SJSA1 (cell line): ENCODE data around the gene DPEP3. TPM values are rescaled to one million over a fixed set of nuclear protein-coding genes. Genes with fewer than 3 reads are reported as not detected.

Source experiments
- DNase-seq, 2 experiments: peaks; one replicate each; pipeline ENCODE4 v3.0.0-alpha.2; 2015 to 2020; ENCODE audit warnings: low spot score in 2 of 2, low read depth in 1 of 2
- H3K27ac ChIP-seq: fragments of 250-450 bp; sonication (Bioruptor Pico); 2 replicates; pipeline ENCODE4 v1.5.1; 2020; ENCODE audit warnings: mild to moderate bottlenecking, moderate library complexity
- H3K27me3 ChIP-seq: fragments of 250-450 bp; sonication (Bioruptor Pico); replicated peaks from 2 replicates; pipeline ENCODE4 v1.5.1; 2020; ENCODE audit warnings: mild to moderate bottlenecking, moderate library complexity
- H3K36me3 ChIP-seq: fragments of 250-450 bp; sonication (Bioruptor Pico); 2 replicates; pipeline ENCODE4 v1.5.1; 2020; ENCODE audit warnings: mild to moderate bottlenecking
- H3K4me1 ChIP-seq: fragments of 250-450 bp; sonication (Bioruptor Pico); replicated peaks from 2 replicates; pipeline ENCODE4 v1.6.1; 2021; ENCODE audit warnings: mild to moderate bottlenecking
- H3K4me3 ChIP-seq: fragments of 250-450 bp; sonication (Bioruptor Pico); 2 replicates; pipeline ENCODE4 v1.5.1; 2020; ENCODE audit warnings: mild to moderate bottlenecking
- H3K9me3 ChIP-seq: fragments of 250-450 bp; sonication (Bioruptor Pico); replicated peaks from 2 replicates; pipeline ENCODE4 v1.5.1; 2020; ENCODE audit warnings: mild to moderate bottlenecking
- total RNA-seq: library from RNA; depleted of rRNA; stranded (reverse); fragments of >200 nt; shearing (Covaris generic); gene quantifications from 2 replicates; pipeline ENCODE4 v1.2.3, GENCODE V29; 2014

DPEP3 gene
- total RNA-seq, 1 experiment from 2014 or later = not detected

GRCh38 chr16:67950335-67950843 is 29.9 kb downstream of the DPEP3 start:
- DNase-seq = no peak
- H3K27ac ChIP-seq = no peak overlapping the region
- H3K4me3 ChIP-seq = no peak overlapping the region
- peaks cover 100% of the 10 kb centered on the region for H3K36me3 ChIP-seq
- H3K4me1 ChIP-seq = no peaks in the 10 kb centered on the region
- no peaks in the 10 kb centered on the region for H3K27me3 ChIP-seq
- H3K9me3 ChIP-seq = no peaks in the 10 kb centered on the region

GRCh38 chr16:67949645-67950044 is 30.7 kb downstream of the DPEP3 start:
- Histone ChIP-seq H3K9me3 (no peaks in the 10 kb centered on the region), H3K4me3 (no peak overlapping the region), H3K4me1 (no peaks in the 10 kb centered on the region), H3K27ac (no peak overlapping the region), H3K36me3 (peaks cover 100% of the 10 kb centered on the region), H3K27me3 (no peaks in the 10 kb centered on the region)
- no peak for DNase-seq

GRCh38 chr16:67948015-67948414 is 32.3 kb downstream of the DPEP3 start:
- H3K4me1 ChIP-seq = no peaks in the 10 kb centered on the region
- no peaks in the 10 kb centered on the region for H3K27me3 ChIP-seq
- H3K4me3 ChIP-seq = no peak overlapping the region
- H3K9me3 ChIP-seq = no peaks in the 10 kb centered on the region
- H3K36me3 ChIP-seq = peaks cover 100% of the 10 kb centered on the region
- DNase-seq = no peak
- H3K27ac ChIP-seq = no peak overlapping the region

GRCh38 chr16:67946966-67947558 is 33.2 kb downstream of the DPEP3 start:
- Histone ChIP-seq H3K4me1 (no peaks in the 10 kb centered on the region), H3K27ac (no peak overlapping the region), H3K27me3 (no peaks in the 10 kb centered on the region), H3K4me3 (no peak overlapping the region), H3K9me3 (no peaks in the 10 kb centered on the region), H3K36me3 (peaks cover 100% of the 10 kb centered on the region)
- no peak for DNase-seq

GRCh38 chr16:67946128-67946569 is 34.1 kb downstream of the DPEP3 start:
- DNase-seq = no peak
- peaks cover 100% of the 10 kb centered on the region for H3K36me3 ChIP-seq
- no peaks in the 10 kb centered on the region for H3K9me3 ChIP-seq
- H3K27ac ChIP-seq = no peak overlapping the region
- no peaks in the 10 kb centered on the region for H3K4me1 ChIP-seq
- no peaks in the 10 kb centered on the region for H3K27me3 ChIP-seq
- no peak overlapping the region for H3K4me3 ChIP-seq

- peaks cover 100% of the 10 kb centered on the region for H3K36me3 ChIP-seq
- no peak overlapping the region for H3K4me3 ChIP-seq
- no peak for DNase-seq
- no peaks in the 10 kb centered on the region for H3K4me1 ChIP-seq
- H3K27me3 ChIP-seq = no peaks in the 10 kb centered on the region
- no peak overlapping the region for H3K27ac ChIP-seq
- H3K9me3 ChIP-seq = no peaks in the 10 kb centered on the region
Measured at GRCh38 chr16:67945392-67945933, 34.8 kb downstream of the DPEP3 start.

- Histone ChIP-seq H3K27me3 (no peaks in the 10 kb centered on the region), H3K4me3 (no peak overlapping the region), H3K9me3 (no peaks in the 10 kb centered on the region), H3K27ac (no peak overlapping the region), H3K36me3 (peaks cover 100% of the 10 kb centered on the region), H3K4me1 (no peaks in the 10 kb centered on the region)
- DNase-seq = no peak
Measured at GRCh38 chr16:67944690-67945391, 35.5 kb downstream of the DPEP3 start.

GRCh38 chr16:67943619-67944504 is 36.4 kb downstream of the DPEP3 start, which contains the start of gene LCAT:
LCAT (minus strand) TSS chr16:67944120; CDS start chr16:67944101, 19 bp downstream.
- Histone ChIP-seq H3K4me3 (no peak within 1 kb of the TSS), H3K27me3 (no peaks in the 10 kb centered on the region), H3K9me3 (no peaks in the 10 kb centered on the region), H3K4me1 (no peaks in the 10 kb centered on the region), H3K27ac (no peak within 1 kb of the TSS), H3K36me3 (peaks cover 98% of the 10 kb centered on the region)
- DNase-seq = no peak

- H3K9me3 ChIP-seq = no peaks in the 10 kb centered on the region
- H3K27me3 ChIP-seq = no peaks in the 10 kb centered on the region
- H3K4me1 ChIP-seq = no peaks in the 10 kb centered on the region
- H3K36me3 ChIP-seq = peaks cover 94% of the 10 kb centered on the region
- H3K4me3 ChIP-seq = no peak overlapping the region
- no peak overlapping the region for H3K27ac ChIP-seq
- no peak for DNase-seq
Measured at GRCh38 chr16:67943256-67943618, 37.1 kb downstream of the DPEP3 start.

- no peaks in the 10 kb centered on the region for H3K9me3 ChIP-seq
- no peak overlapping the region for H3K27ac ChIP-seq
- no peak overlapping the region for H3K4me3 ChIP-seq
- H3K4me1 ChIP-seq = no peaks in the 10 kb centered on the region
- no peak for DNase-seq
- peaks cover 88% of the 10 kb centered on the region for H3K36me3 ChIP-seq
- no peaks in the 10 kb centered on the region for H3K27me3 ChIP-seq
Measured at GRCh38 chr16:67942510-67943255, 37.6 kb downstream of the DPEP3 start.

GRCh38 chr16:67942200-67942509 is 38.1 kb downstream of the DPEP3 start:
- peak in 1 of 2 experiments; percentile 39 for DNase-seq
- Histone ChIP-seq H3K9me3 (no peaks in the 10 kb centered on the region), H3K27me3 (no peaks in the 10 kb centered on the region), H3K4me3 (no peak overlapping the region), H3K36me3 (peaks cover 83% of the 10 kb centered on the region), H3K27ac (no peak overlapping the region), H3K4me1 (peaks cover 4% of the 10 kb centered on the region)

GRCh38 chr16:67941469-67942199 is 38.7 kb downstream of the DPEP3 start:
- H3K4me1 ChIP-seq = peaks cover 8% of the 10 kb centered on the region
- H3K4me3 ChIP-seq = no peak overlapping the region
- H3K9me3 ChIP-seq = no peaks in the 10 kb centered on the region
- H3K36me3 ChIP-seq = peaks cover 78% of the 10 kb centered on the region
- H3K27ac ChIP-seq = no peak overlapping the region
- DNase-seq = no peak
- H3K27me3 ChIP-seq = no peaks in the 10 kb centered on the region
